Motor neuron (in vitro differentiated cells): ENCODE results near the gene PPP1R2B. TPM values are rescaled to one million over a fixed set of nuclear protein-coding genes. Genes with fewer than 3 reads are reported as not detected.

ENCODE experiments used
- ATAC-seq, 8 experiments: fragments of 200-7000 bp; cut with Tn5 transposase; replicated peaks in 6 of 8; 2 replicates each; pipeline ENCODE4 v1.8.0; 2021; ENCODE audit warnings: mild to moderate bottlenecking in 8 of 8, moderate library complexity in 8 of 8
- H3K27ac ChIP-seq, 2 donors: fragments of 250-450 bp; sonication (Bioruptor Pico); 2 replicates each; pipeline ENCODE4 v1.9.0; 2021; ENCODE audit warnings: antibody characterized with exemption in 2 of 2, mild to moderate bottlenecking in 2 of 2, moderate library complexity in 1 of 2
- H3K4me1 ChIP-seq, 2 donors: fragments of 250-450 bp; sonication (Bioruptor Pico); replicated peaks in 1 of 2; 2 replicates each; pipeline ENCODE4 v1.6.1; 2021; ENCODE audit warnings: antibody characterized with exemption in 2 of 2, mild to moderate bottlenecking in 2 of 2, moderate library complexity in 1 of 2
- H3K4me3 ChIP-seq, 5 donors: fragments of 250-450 bp; sonication (Bioruptor Pico); 2 replicates each; pipeline ENCODE4 v1.9.0; 2021; ENCODE audit warnings: antibody characterized with exemption in 5 of 5, mild to moderate bottlenecking in 5 of 5, moderate library complexity in 4 of 5
- WGBS, 10 experiments: fragments of 450-650 bp; shearing (Covaris generic); methylation state at CpG; one replicate each; pipeline ENCODE4 v1.0.0; 2022; 5-methylcytosine and 5-hydroxymethylcytosine counted together
- in situ Hi-C, 9 experiments: fragments of 400-800 bp; cut with MboI; loops; one replicate each; pipeline ENCODE4 v1.15.0; 2021; ENCODE audit warnings: low sequenced_read_pairs in 9 of 9, low pct_unique_long_range_greater_than_20kb in 2 of 9; ENCODE audit not compliant: unreplicated experiment in 9 of 9
- total RNA-seq, 8 experiments: library from RNA; unstranded; fragments of 300-600 nt; gene quantifications; 2 replicates each; pipeline versions ENCODE4 v1.2.3 to v1.2.4, GENCODE V29; 2022

PPP1R2B gene
- total RNA-seq, 8 experiments from 2014 or later: 0.08 to 0.23 (median 0.16) TPM; not detected in 2

DNA sequence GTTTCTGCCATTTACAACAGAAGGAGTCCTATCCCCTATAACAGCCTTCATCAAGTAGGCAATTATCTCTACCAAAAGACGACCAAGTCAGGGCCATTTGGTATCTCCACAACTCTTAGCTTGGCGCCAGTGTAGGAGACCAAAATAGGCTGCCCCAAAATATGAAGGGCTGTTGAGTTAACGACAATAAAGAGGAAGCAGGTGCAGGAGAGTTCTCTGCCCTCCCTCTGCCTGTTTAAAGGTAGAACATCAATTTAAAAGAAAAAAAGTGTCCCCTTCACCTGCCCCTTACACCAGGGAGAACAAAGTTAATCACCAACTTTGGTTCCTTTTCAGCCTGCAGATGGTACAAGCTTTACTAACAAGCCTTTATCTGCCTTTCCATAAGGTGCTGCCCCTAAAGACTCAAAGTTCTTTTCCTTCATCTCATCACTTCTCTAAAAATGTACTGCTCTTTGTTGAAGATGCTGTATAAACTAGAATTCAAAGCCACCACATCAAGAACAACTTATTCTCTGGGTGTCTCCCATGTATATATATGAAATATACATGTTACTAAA is 33.3 kb downstream of the PPP1R2B start:
- no peak for ATAC-seq
- Histone ChIP-seq H3K4me1 (no peaks in the 10 kb centered on the region), H3K4me3 (no peak overlapping the region), H3K27ac (no peak overlapping the region)
- in situ Hi-C loops: no loop called here
- WGBS, 10 experiments: 0 to 100% (median 65%) methylated on average over 1 to 3 of the region's 3 CpGs; no CpG with 5 or more reads in 3 of the 10 experiments

DNA sequence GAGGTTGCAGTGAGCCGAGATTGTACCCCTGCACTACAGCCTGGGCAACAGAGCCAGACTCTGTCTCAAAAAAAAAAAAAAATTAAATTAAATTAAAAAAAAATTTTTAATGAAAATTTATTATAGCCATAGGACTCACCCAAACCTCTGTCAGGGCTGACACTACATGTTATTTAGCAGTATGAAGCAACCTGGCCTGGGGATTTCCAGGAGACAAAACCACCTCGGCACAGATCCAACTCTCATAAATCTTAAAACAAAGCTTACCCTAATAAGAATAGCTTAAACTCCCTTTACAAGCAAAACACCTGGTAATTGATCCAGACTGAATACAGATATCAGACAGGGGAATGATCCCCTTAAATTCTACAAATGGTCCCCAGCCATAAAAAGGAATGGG is 38.4 kb downstream of the PPP1R2B start:
- Histone ChIP-seq H3K4me1 (no peaks in the 10 kb centered on the region), H3K27ac (no peak overlapping the region), H3K4me3 (no peak overlapping the region)
- 0 to 100% (median 67%) methylated on average over 1 to 2 of the region's 2 CpGs; no CpG with 5 or more reads in 3 of the 10 experiments for WGBS, 10 experiments
- no peak for ATAC-seq
- in situ Hi-C loops: no loop called here

DNA sequence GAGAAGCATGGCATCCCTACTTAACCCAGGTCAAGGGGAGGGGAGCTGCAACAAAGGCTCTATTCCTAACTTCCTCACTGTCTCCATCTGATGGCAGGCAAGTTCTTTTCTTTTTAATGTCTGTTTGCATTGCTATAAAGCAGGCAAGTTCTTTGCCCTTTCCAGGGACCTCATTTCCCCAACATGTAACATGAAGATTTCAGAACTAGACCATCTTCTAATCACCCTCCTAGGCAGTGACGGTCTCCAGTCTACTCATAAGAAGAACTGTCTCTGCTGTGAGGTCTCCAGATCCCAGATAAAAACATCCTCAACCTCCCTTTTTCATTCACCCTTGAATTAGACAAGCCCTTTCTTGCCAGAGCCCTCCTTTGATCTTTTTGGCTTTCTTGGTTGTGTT is 42.1 kb downstream of the PPP1R2B start:
- WGBS, 10 experiments: 11 to 57% (median 33%) methylated on average over 1 of the region's 1 CpG; no CpG with 5 or more reads in 7 of the 10 experiments
- no peak overlapping the region for H3K4me3 ChIP-seq
- no peak overlapping the region for H3K27ac ChIP-seq
- no peaks in the 10 kb centered on the region for H3K4me1 ChIP-seq
- in situ Hi-C loops: no loop called here
- no peak for ATAC-seq

DNA sequence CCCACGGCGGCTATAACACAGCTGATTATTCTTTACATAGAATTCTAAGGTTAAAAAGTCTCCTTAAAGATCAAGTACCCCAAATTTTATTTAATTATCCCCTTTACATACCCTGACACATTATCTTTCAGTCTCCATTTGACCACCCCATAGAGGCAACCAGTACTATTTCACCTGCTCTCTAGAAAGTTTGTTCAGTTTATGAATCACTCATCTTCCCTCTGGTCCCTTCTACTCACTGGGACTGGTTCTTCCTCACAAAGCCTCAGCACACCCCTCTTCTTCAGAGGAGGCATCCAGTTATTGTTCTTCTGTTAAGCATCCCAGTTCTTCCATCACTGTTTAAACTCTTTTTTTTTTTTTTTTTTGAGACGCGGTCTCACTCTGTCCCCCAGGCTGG is 42.8 kb downstream of the PPP1R2B start:
- 70 to 100% (median 87%) methylated on average over 1 to 4 of the region's 4 CpGs; no CpG with 5 or more reads in 2 of the 10 experiments for WGBS, 10 experiments
- no peak for ATAC-seq
- H3K27ac ChIP-seq: no peak overlapping the region
- H3K4me1 ChIP-seq: no peaks in the 10 kb centered on the region
- no peak overlapping the region for H3K4me3 ChIP-seq
- in situ Hi-C loops: no loop called here

DNA sequence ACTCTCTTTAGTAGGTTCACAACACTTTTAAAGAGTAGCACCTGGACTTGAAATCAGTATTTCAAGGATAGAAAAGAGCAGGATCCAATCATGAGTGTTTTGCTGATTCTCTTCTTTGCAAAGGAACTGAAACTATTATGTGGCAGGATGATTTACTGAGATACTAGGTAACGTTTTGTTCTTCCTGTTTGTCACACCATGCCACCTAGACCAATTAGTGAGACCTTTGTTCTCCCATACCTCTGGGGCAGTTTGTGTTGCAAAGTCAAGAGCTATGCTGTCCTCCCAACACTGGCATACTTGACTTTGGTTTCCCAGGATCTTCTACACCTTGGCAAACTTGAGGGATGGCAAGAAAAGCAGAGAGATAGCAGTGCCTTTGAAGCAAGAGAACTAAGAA is 43.4 kb downstream of the PPP1R2B start:
- 0 to 78% (median 0%) methylated on average over 1 of the region's 1 CpG; no CpG with 5 or more reads in 5 of the 10 experiments for WGBS, 10 experiments
- Histone ChIP-seq H3K4me1 (no peaks in the 10 kb centered on the region), H3K27ac (no peak overlapping the region), H3K4me3 (no peak overlapping the region)
- no peak for ATAC-seq
- in situ Hi-C loops: no loop called here

DNA sequence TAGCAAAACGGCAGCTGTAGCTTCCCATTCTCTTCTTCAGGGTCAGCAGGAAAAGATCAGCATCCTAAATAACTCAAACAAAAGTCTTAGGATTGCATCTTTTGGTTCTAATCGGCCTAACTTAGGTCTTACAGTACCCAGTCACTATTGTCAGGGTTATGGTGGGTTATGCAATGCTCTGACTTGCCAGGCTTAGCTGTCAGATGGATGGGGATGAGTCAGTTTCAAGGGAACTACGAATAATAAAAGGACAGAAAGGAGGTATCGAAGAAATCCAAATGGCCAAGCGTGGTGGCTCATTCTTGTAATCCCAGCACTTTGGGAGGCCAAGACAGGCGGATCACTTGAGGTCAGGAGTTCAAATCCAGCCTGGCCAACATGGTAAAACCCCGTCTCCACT is 46.5 kb downstream of the PPP1R2B start:
- peak in 1 of 8 experiments; percentile 29 for ATAC-seq
- 0 to 100% (median 59%) methylated on average over 1 to 6 of the region's 7 CpGs for WGBS, 10 experiments
- in situ Hi-C loops: no loop called here

More for the DNA sequence above, 46.5 kb downstream of the PPP1R2B start:
- no peak overlapping the region for H3K27ac ChIP-seq
- no peaks in the 10 kb centered on the region for H3K4me1 ChIP-seq
- no peak overlapping the region for H3K4me3 ChIP-seq

Other genes starting within 250 kb of the PPP1R2B start
- not detected for gene TIMD4, start 112.9 kb downstream of the PPP1R2B start, total RNA-seq
- gene HAVCR1, start 208.8 kb downstream of the PPP1R2B start, total RNA-seq: under 1 TPM in 3 of 8 experiments, not detected in 5; 0.11 to 0.57 (median 0.13) TPM